Breast epithelium (tissue), 3 donors: ENCODE results near the gene CNTNAP3.

ENCODE experiments used
- CTCF ChIP-seq, 3 donors: fragments of 450-650 bp; IDR thresholded peaks; one replicate each; pipeline ENCODE4 v1.5.1; 2016 to 2017; ENCODE audit warnings: antibody characterized with exemption in 3 of 3, mild to moderate bottlenecking in 3 of 3, moderate library complexity in 3 of 3
- POLR2A ChIP-seq: fragments of 450-650 bp; IDR thresholded peaks from one replicate; pipeline ENCODE4 v1.6.1; 2016; ENCODE audit warnings: antibody characterized with exemption, mild to moderate bottlenecking, moderate library complexity

- TF ChIP-seq CTCF (IDR thresholded peaks at IDR 0.05): no peak
- no peak for TF ChIP-seq POLR2A
Observed at GRCh38 chr9:39108145-39108544, 179.8 kb downstream of the CNTNAP3 start.
